ENCODE data around the gene PCID2. TPM values are rescaled to one million over a fixed set of nuclear protein-coding genes. Genes with fewer than 3 reads are reported as not detected.

The PCID2 gene
- total RNA-seq, 3 donors from 2014 or later, result 50.2 to 79.2 (median 76.7) TPM

DNA sequence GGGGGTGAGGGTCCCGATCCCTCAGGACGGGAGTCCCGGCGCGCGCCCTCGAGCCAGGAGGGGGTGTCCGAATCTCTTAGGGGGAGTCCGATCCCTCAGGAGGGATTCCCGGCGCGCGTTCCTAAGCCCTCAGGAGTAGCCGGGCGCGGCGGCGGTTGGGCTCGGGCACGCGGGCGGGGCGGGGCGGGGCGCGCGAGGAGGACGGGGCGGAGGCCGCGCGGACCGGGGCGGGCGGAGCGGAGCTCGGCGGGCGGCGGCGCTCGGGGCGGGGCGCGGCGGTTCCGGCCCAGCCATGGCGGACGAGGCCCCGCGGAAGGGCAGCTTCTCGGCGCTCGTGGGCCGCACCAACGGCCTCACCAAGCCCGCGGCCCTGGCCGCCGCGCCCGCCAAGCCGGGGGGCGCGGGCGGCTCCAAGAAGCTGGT is 878 bp upstream of the PCID2 start, which contains the start of gene CUL4A:
Gene CUL4A, plus strand, starts transcription at position 278 of the 423 bp plus-strand sequence. Its CDS starts 15 bp downstream, at position 293.
- DNase-seq (ENCODE audit: low spot score in 2 of 2), result peak; percentile 50 to 78
- intact Hi-C loops (cut with DNase I; ENCODE audit: low total_unique reads), result no loop called here

DNA sequence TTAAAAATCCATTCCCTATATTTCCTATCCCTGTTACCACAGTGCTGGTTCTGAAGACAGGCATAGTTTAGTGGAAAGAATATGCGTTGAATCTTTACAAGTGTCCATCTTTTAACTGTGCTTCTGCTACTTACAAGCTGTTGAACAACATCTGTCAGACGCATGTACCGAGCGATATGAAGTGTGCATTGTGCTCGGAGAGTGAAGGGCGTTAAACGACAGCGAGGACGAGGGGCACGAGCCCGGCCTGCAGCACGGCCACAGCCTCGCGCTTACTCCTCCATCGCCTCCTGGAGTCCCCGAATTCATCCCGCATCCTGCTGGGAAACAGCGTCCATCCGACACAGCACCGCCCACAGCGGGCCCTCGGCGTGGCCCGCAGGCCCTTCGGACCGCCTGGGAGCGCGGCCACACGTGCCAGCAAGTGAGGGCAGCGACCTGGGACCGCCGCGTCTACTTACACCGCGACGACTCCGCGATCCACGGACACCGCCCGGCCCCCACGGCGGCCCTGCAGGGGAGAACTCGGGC is 514 bp downstream of the PCID2 start:
- Histone ChIP-seq H3K36me3 (no peaks in the 10 kb centered on the region), H3K9me3 (no peaks in the 10 kb centered on the region), H3K4me3 (peak overlapping the region; percentile 88 to 98 (median 97)), H3K27ac (peak overlapping the region; percentile 96 to 98), H3K27me3 (no peaks in the 10 kb centered on the region), H3K4me1 (peaks cover 0 to 11% of the 10 kb centered on the region in 2 donors)
- no peak for DNase-seq (ENCODE audit: low spot score in 2 of 2)
- intact Hi-C loops (cut with DNase I; ENCODE audit: low total_unique reads), result no loop called here
- TF ChIP-seq POLR2AphosphoS5 (IDR thresholded peaks at IDR 0.05) (no peak), POLR2A (IDR thresholded peaks at IDR 0.05) (no peak)
- TF ChIP-seq, protein P1, sequence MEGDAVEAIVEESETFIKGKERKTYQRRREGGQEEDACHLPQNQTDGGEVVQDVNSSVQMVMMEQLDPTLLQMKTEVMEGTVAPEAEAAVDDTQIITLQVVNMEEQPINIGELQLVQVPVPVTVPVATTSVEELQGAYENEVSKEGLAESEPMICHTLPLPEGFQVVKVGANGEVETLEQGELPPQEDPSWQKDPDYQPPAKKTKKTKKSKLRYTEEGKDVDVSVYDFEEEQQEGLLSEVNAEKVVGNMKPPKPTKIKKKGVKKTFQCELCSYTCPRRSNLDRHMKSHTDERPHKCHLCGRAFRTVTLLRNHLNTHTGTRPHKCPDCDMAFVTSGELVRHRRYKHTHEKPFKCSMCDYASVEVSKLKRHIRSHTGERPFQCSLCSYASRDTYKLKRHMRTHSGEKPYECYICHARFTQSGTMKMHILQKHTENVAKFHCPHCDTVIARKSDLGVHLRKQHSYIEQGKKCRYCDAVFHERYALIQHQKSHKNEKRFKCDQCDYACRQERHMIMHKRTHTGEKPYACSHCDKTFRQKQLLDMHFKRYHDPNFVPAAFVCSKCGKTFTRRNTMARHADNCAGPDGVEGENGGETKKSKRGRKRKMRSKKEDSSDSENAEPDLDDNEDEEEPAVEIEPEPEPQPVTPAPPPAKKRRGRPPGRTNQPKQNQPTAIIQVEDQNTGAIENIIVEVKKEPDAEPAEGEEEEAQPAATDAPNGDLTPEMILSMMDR (IDR thresholded peaks at IDR 0.05), result no peak

More for the DNA sequence above, 878 bp upstream of the PCID2 start, which contains the start of gene CUL4A:
- Histone ChIP-seq H3K4me1 (peaks cover 0 to 11% of the 10 kb centered on the region in 2 donors), H3K9me3 (no peaks in the 10 kb centered on the region), H3K36me3 (no peaks in the 10 kb centered on the region), H3K27me3 (no peaks in the 10 kb centered on the region), H3K27ac (peak within 1 kb of the TSS; percentile 96 to 98), H3K4me3 (peak within 1 kb of the TSS; percentile 88 to 98 (median 97))
- TF ChIP-seq, protein P1 (IDR thresholded peaks at IDR 0.05), result no peak
- TF ChIP-seq POLR2AphosphoS5 (IDR thresholded peaks at IDR 0.05) (no peak), POLR2A (IDR thresholded peaks at IDR 0.05) (no peak)

DNA sequence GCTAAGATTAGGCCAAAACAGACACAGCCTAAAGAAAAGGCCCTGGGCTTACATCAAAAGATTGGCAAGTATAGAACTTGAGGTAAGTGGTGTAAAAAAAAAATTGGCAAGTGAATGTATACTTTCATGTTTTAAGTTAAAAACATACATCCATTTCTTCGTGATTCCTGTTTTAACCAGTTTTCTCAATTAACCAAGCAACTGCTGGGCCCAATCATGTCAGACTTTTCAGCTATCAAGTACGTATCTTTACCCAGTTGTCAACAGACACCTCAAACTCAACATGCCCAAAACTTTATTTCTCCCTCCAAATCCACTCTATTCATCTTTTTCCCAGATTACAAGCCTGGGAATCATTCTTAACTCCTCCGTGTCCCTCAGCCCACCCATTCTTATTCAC is 1.0 kb downstream of the PCID2 start:
- TF ChIP-seq POLR2AphosphoS5 (IDR thresholded peaks at IDR 0.05) (no peak), POLR2A (IDR thresholded peaks at IDR 0.05) (no peak)
- TF ChIP-seq, protein P1 (IDR thresholded peaks at IDR 0.05), result no peak
- peak overlapping the region; percentile 96 to 98 for H3K27ac ChIP-seq
- H3K27me3 ChIP-seq, result no peaks in the 10 kb centered on the region
- H3K4me1 ChIP-seq, result peaks cover 0 to 11% of the 10 kb centered on the region in 2 donors
- DNase-seq (ENCODE audit: low spot score in 2 of 2), result no peak
- H3K36me3 ChIP-seq, result no peaks in the 10 kb centered on the region
- H3K4me3 ChIP-seq, result peak overlapping the region; percentile 88 to 98 (median 97)
- no peaks in the 10 kb centered on the region for H3K9me3 ChIP-seq
- intact Hi-C loops (cut with DNase I; ENCODE audit: low total_unique reads), result no loop called here

DNA sequence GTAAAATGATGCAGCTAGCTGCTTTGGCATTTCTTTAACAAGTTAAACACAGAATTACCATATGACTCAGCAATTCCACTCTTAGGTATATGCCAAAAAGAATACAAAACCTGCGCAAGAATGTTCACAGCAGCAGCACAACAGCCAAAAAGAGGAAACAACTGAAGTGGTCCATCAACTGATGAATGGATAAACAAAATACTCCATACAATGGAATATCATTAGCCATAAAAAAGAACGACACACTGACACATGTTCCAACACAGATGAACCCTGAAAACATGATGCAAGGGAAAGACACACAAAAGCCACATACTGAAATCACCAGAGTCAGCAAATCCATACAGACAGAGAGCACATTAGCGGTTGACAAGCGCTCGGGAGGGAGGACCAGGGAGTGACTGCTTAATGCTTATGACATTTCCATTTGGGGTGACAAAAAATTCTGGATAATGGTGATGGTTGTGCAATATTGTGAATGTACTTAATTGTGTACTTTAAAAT is 3.0 kb downstream of the PCID2 start:
- peaks cover 0 to 11% of the 10 kb centered on the region in 2 donors for H3K4me1 ChIP-seq
- no peaks in the 10 kb centered on the region for H3K36me3 ChIP-seq
- no peak overlapping the region for H3K4me3 ChIP-seq
- intact Hi-C loops (cut with DNase I; ENCODE audit: low total_unique reads), result no loop called here
- H3K9me3 ChIP-seq, result no peaks in the 10 kb centered on the region
- no peak for DNase-seq (ENCODE audit: low spot score in 2 of 2)
- no peaks in the 10 kb centered on the region for H3K27me3 ChIP-seq
- TF ChIP-seq, protein P1 (IDR thresholded peaks at IDR 0.05), result no peak
- no peak for TF ChIP-seq POLR2A (IDR thresholded peaks at IDR 0.05)
- TF ChIP-seq POLR2AphosphoS5 (IDR thresholded peaks at IDR 0.05), result no peak
- H3K27ac ChIP-seq, result no peak overlapping the region

DNA sequence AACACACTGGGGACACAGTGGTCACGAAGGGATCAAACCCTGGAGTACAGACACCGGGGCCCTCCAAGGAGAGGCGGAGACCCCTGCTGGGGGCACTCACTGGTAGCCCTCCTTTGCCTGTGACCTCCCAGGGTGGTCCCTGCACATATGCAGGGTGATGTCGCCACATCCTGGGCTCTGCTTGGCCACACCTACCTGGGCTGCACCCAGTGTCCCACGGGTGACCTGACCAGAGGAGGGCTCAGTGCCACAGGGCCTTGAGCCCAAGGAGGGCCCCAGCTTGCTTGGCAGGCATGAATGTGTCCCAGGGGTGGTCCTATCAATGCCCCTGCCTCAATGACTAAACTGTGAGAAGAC is 4.1 kb downstream of the PCID2 start:
- no peak overlapping the region for H3K4me3 ChIP-seq
- H3K9me3 ChIP-seq, result no peaks in the 10 kb centered on the region
- H3K27ac ChIP-seq, result no peak overlapping the region
- peaks cover 0 to 11% of the 10 kb centered on the region in 2 donors for H3K4me1 ChIP-seq
- TF ChIP-seq POLR2AphosphoS5 (IDR thresholded peaks at IDR 0.05) (no peak), POLR2A (IDR thresholded peaks at IDR 0.05) (no peak)
- TF ChIP-seq, protein P1 (IDR thresholded peaks at IDR 0.05), result no peak
- no peaks in the 10 kb centered on the region for H3K27me3 ChIP-seq
- DNase-seq (ENCODE audit: low spot score in 2 of 2), result no peak
- H3K36me3 ChIP-seq, result no peaks in the 10 kb centered on the region
- intact Hi-C loops (cut with DNase I; ENCODE audit: low total_unique reads), result no loop called here
